Muscle of arm (tissue), 12 donors: ENCODE measurements around the gene OPRL1. TPM values are rescaled to one million over a fixed set of nuclear protein-coding genes. Genes with fewer than 3 reads are reported as not detected.
A peak's percentile ranks its signal among the peaks of the same experiment; 100 is the strongest.
"Not testable (repeated sequence)": the region's sequence is repeated elsewhere in the genome, so short reads cannot be mapped to it uniquely, and the experiment has no call there.

ENCODE experiments used
- DNase-seq: peaks from one replicate; pipeline ENCODE4 v3.0.0-alpha.2; 2013
- polyA plus RNA-seq, 12 donors: library from polyadenylated mRNA; unstranded; fragments of 120-200 nt; gene quantifications; one replicate each; pipeline ENCODE4 v1.2.1, GENCODE V29; 2013; ENCODE audit not compliant: insufficient read length in 12 of 12

OPRL1 gene
- polyA plus RNA-seq, 12 donors: 0.82 to 1.5 (median 1.0) TPM; not detected in 2

DNA sequence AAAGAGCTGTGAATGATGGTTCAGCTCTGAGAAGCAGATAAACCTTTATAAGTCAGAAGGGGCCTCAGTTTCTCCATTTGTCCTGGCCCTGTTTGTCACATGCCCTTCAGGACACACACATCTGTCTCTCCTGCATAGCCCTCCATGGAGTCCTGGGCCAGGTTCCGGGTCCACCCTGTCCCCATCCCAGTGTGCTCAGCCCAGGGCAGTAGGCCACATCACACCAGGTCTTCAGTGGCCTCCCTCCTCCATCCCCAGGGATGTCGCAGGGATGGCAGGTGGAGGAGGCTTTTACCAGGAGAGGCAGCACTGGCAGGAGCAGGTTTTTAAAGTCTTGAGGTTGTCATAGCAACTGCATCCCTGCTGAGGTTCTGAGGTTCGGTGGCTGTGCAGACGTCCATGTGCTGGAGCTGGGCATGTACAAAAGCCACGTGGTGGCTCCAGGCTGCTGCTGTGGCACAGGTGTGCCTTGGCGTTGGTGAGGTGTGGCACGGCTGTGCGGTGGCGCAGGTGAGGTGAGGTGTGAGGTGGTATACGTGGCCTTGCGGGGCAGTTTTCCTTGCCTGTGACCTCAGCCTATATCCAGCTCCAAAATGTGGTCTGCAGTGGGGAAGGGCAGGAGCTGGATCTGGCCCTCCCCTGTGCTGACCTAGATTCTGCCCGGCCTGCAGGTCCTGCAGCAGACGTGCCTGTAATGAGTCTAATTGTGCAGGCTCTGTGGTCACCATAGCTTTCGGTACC lies 35.5 kb downstream of the OPRL1 start:
- DNase-seq: no peak

- DNase-seq: no peak
Measured at GRCh38 chr20:64116016-64116415, 36.1 kb downstream of the OPRL1 start.

GRCh38 chr20:64116541-64117431 lies 36.9 kb downstream of the OPRL1 start:
- DNase-seq: no peak

DNA sequence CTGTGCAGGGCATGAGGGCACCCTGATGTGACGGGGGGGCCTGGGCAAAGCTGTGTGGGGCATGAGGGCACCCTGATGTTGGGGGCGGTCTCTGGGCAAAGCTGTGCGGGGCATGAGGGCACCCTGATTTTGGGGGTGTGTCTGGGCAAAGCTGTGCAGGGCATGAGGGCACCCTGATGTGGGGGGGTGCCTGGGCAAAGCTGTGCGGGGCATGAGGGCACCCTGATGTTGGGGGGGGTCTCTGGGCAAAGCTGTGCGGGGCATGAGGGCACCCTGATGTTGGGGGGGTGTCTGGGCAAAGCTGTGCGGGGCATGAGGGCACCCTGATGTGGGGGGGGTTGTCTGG lies 37.5 kb downstream of the OPRL1 start:
- DNase-seq: not testable (repeated sequence)

GRCh38 chr20:64119301-64119680 lies 39.4 kb downstream of the OPRL1 start:
- DNase-seq: no peak

DNA sequence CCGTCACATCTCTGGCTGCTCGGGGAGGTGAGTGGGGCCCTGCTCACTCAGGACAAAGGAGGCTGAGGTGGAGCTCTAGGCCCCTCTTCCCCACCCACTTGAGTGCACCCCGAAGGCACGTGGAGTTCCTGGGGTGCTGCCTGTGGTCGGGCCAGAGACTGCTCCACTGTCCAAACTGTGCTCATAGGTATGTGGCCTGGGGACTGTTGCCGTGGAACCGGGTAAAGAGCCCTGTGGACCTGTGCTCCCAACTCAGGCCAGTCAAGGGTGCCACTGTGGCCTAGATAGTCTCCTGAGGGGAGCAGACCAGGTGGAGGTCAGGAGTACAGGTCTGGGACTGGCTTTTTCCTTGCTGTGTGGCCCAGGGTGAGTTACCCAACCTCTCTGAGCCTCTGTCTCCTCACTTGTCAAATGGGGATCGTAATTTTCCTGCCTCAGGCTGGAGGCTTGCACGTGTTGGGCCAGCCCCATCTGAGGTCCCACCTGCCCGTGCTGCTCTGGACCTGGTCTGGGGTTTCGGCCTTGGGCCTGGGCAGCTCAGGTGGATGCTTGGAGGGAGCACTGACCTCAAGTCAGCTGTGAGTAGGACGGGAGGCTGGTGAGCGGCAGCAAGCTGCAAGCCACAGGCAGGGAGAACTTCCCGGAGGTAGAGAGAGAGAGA lies 39.9 kb downstream of the OPRL1 start:
- DNase-seq: peak; percentile 18

- no peak for DNase-seq
Measured at GRCh38 chr20:64121586-64121985, 41.7 kb downstream of the OPRL1 start.

- not testable (repeated sequence) for DNase-seq
Measured at GRCh38 chr20:64122927-64123326, 43.0 kb downstream of the OPRL1 start.

DNA sequence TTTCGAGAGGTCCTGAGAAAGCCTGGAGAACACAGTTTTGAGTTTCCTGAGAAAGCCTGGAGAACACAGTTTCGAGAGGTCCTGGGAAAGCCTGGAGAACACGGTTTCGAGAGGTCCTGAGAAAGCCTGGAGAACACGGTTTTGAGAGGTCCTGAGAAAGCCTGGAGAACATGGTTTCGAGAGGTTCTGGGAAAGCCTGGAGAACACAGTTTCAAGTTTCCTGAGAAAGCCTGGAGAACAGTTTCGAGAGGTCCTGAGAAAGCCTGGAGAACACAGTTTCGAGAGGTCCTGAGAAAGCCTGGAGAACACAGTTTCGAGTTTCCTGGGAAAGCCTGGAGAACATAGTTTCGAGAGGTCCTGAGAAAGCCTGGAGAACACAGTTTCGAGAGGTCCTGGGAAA lies 43.6 kb downstream of the OPRL1 start:
- not testable (repeated sequence) for DNase-seq

DNA sequence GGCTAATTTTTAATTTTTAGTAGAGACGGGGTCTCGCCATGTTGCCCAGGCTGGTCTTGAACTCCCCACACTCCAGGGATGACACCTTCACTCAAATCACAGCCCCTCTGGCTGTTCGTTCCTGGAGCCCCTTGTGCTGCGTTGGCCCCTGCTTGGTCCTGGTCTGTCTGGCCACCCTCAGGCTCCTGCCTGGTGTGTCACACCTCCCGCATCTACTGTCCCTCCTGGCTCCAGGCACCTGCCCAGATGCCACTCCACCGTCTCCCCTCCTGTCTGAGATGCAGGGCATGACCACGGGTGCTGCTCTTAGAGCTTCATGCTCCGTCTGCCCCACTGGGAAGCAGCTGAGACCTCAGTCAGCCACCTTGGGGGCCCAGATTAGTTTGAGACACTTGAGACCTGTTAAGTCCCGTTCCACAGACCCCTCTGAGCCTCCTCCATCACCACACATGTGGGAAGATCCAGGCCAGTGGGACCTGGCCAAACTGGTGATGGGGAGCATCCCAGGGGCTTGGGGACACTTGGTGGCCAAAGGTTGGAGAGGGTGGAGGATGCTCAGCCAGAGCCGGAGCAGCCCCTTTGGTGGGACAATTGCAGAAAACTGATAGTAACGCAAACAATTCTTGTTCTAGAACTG lies 49.4 kb downstream of the OPRL1 start:
- DNase-seq: no peak

DNA sequence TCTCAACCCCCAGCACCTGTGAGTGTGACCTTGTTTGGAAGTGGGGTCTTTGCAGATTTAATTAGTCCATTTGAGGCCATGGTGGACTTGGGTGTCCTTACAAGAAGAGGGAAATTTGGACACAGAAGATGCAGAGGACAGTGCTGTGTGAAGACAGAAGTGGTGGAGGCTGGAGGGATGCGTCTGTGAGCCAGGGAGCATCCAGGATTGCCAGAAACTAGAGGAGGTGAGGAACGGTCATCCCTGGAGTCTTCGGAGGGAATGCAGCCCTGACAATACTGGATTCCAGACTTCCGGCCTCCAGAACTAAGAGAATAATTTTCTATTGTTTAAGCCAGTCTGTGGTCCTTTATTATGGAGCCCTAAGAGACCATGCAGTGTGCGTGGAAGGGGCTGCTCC lies 50.4 kb downstream of the OPRL1 start:
- DNase-seq: no peak

GRCh38 chr20:64130876-64131275 lies 51.0 kb downstream of the OPRL1 start:
- no peak for DNase-seq

DNA sequence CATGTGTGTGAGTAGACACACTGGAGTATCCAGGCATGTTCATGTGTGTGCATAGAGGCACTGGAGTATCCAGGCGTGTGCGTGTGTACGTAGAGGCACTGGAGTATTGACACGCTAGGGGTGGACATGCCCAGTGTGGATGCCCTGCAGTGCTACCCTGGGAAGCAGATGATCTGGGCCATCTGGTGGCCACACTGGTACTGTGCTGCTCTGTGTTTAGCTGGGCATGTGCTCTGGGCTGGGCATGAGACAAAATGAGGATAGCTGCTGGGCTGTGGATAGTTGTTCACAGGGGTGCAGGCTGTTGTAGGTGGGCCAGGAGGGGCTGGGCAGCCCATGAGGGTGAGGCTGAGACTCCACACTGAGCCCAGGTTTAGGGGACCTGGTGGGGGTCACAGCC lies 51.5 kb downstream of the OPRL1 start:
- no peak for DNase-seq

GRCh38 chr20:64133951-64134407 lies 54.1 kb downstream of the OPRL1 start:
- no peak for DNase-seq

GRCh38 chr20:64134744-64135143 lies 54.9 kb downstream of the OPRL1 start:
- not testable (repeated sequence) for DNase-seq

- no peak for DNase-seq
Measured at GRCh38 chr20:64136004-64136710, 56.3 kb downstream of the OPRL1 start.

GRCh38 chr20:64137598-64138031 lies 57.7 kb downstream of the OPRL1 start:
- no peak for DNase-seq

DNA sequence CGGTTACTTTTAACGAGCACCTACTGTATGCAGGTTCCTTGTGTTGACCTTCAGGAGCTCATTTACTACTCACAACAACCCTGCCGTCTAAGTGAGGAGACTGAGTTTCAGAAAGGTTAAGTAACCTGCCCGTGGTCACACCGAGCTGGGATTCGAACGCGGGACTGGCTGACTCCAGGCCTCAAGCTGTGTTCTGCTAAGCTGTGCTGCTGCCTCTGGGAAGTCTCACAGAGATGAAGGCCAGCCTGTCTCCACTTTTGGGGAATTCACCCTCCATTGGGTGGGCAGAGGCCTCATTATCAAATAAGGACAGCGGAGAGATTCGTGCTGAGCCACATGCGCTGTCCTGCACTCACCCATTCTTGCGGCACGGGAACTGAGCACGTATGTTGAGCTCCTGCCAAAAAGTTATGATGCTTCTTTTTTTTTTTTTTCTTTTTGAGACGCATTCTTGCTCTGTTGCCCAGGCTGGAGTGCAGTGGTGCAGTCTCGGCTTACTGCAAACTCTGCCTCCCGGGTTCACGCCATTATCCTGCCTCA lies 58.5 kb downstream of the OPRL1 start:
- no peak for DNase-seq

GRCh38 chr20:64139199-64140060 lies 59.5 kb downstream of the OPRL1 start:
- DNase-seq: no peak
